ENCODE data around the gene CCDC47.

CCDC47 gene

GRCh38 chr17:63716426-63716825 is 57.0 kb downstream of the CCDC47 start:
- TF ChIP-seq, protein P1, sequence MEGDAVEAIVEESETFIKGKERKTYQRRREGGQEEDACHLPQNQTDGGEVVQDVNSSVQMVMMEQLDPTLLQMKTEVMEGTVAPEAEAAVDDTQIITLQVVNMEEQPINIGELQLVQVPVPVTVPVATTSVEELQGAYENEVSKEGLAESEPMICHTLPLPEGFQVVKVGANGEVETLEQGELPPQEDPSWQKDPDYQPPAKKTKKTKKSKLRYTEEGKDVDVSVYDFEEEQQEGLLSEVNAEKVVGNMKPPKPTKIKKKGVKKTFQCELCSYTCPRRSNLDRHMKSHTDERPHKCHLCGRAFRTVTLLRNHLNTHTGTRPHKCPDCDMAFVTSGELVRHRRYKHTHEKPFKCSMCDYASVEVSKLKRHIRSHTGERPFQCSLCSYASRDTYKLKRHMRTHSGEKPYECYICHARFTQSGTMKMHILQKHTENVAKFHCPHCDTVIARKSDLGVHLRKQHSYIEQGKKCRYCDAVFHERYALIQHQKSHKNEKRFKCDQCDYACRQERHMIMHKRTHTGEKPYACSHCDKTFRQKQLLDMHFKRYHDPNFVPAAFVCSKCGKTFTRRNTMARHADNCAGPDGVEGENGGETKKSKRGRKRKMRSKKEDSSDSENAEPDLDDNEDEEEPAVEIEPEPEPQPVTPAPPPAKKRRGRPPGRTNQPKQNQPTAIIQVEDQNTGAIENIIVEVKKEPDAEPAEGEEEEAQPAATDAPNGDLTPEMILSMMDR (IDR thresholded peaks at IDR 0.05) = no peak

DNA sequence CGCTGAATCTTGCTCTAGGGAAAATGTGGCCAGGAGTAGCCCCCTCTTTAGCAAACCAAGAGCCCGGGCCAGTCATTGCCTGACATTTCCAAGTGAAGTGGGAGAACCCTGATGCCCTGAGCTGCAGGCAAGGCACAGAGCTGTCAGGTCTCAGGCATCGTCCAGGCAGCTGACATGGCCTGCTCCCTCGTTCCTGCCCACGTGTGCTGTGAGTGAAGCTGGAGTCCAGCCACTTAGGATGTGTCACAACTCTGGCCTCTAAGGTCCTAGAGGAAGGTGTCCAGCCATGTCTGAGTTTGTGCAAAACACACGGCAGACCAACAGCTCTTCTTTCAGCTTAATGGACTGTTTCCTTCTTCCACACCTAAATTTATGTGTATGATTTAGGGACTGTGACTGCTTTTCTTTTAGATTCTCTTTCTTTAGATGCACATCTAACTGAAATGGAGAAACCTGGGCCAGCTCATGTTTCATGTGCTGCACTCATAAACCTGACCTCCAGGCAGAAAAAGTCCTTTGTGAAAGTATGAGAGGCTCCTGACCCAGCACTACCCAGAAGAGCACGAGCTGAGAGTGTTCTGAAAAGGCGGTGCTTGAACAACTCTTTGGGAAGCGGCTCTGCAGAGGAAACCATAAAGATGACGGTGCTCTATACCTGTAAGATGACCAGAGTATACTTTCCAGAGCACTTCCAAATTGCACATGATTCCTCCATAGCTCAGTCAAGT is 58.7 kb downstream of the CCDC47 start:
- TF ChIP-seq, protein P1 (IDR thresholded peaks at IDR 0.05) = no peak

DNA sequence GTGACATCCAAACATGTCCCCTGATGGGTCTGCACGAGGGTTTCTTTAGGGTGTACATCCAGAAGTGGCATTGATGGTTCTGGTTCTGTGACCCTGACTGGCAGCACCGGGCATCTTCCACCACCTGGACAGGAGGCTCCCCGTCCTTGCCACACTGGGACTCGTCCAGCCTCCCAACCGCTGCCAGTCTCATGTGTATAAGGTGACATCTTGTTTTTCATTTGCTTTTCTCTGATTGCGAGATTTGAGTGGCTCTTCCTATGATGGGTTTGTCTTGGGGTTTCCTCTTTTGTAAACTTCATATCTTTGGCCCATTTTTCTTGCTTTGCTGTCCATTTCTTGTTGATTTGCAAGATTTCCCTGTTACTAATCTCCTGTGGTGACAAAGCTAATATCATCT is 64.3 kb downstream of the CCDC47 start:
- TF ChIP-seq, protein P1 (IDR thresholded peaks at IDR 0.05) = no peak

DNA sequence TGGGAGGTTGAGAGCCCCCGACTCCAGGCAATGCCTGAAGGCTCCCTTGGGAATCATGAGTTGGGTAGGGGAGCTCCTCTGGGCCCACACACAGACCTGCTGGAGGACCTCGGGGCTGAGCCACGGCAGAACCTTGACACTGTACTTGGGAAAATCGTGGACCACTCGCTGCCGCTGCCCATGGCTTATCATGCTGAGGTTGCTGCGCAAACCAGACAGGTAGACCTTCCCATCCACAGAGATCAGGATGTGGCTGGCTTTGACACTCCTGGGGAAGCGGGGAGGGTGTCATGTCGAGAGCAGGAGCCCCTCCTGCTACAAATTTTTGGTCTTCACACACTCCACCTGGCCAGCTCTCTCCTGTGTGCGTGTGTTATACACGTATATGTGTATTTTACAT is 66.2 kb downstream of the CCDC47 start:
- TF ChIP-seq, protein P1 (IDR thresholded peaks at IDR 0.05) = no peak

- TF ChIP-seq, protein P1 (IDR thresholded peaks at IDR 0.05) = no peak
Measured at GRCh38 chr17:63706336-63707082, 66.9 kb downstream of the CCDC47 start.

GRCh38 chr17:63705657-63706056 is 67.7 kb downstream of the CCDC47 start:
- TF ChIP-seq, protein P1 (IDR thresholded peaks at IDR 0.05) = no peak

- TF ChIP-seq, protein P1 (IDR thresholded peaks at IDR 0.05) = no peak
Measured at GRCh38 chr17:63704836-63705235, 68.6 kb downstream of the CCDC47 start.

Measured in LNCAP (cell line).